IMR-90 (cell line): Measurements from ENCODE around the gene PGGT1B. TPM values are rescaled to one million over a fixed set of nuclear protein-coding genes. Genes with fewer than 3 reads are reported as not detected.

Experiments
- ATAC-seq: fragments of 200-7000 bp; cut with Tn5 transposase; 2 replicates; pipeline ENCODE4 v1.9.1; 2020; ENCODE audit warnings: low read depth, mild to moderate bottlenecking, moderate library complexity
- BruUV-seq: library from RNA; stranded (reverse); fragments of 400-500 nt; replicated peaks from 2 replicates; lab custom pipeline; 2021; lab: Mats Ljungman, UMichigan
- CTCF ChIA-PET: fragments of 300-600 bp; formaldehyde crosslinking; extraction: SDS; loops from one replicate; lab custom pipeline; 2021; ENCODE audit warnings: antibody characterized with exemption; lab: Yijun Ruan, JAX
- POLR2A ChIA-PET: fragments of 300-600 bp; sonication (Branson Sonifier 250); formaldehyde crosslinking; loops from one replicate; lab custom pipeline; 2022; ENCODE audit warnings: antibody characterized with exemption; ENCODE audit not compliant: unreplicated experiment; lab: Charles Lee
- DNase-seq: peaks from one replicate; pipeline ENCODE4 v3.0.0; 2013
- H2AFZ ChIP-seq: replicated peaks from 2 replicates; pipeline ENCODE3; 2013; ENCODE audit warnings: low read length, mild to moderate bottlenecking; ENCODE audit not compliant: poor library complexity
- H2AK5ac ChIP-seq: 2 replicates; pipeline ENCODE4 v1.6.1; 2013; ENCODE audit warnings: low read depth, low read length, inconsistent platforms
- H2AK9ac ChIP-seq: replicated peaks from 2 replicates; pipeline ENCODE3; 2013; ENCODE audit warnings: mild to moderate bottlenecking, low read depth, low read length, moderate library complexity; ENCODE audit not compliant: poor library complexity
- H2BK120ac ChIP-seq: 2 replicates; pipeline ENCODE4 v1.6.1; 2013; ENCODE audit warnings: low read depth, low read length, inconsistent platforms
- H2BK15ac ChIP-seq: 3 replicates; pipeline ENCODE4 v1.6.1; 2013; ENCODE audit warnings: low read depth, low read length, inconsistent platforms
- H2BK20ac ChIP-seq: 2 replicates; pipeline ENCODE4 v1.6.1; 2013; ENCODE audit warnings: low read depth, mild to moderate bottlenecking, inconsistent platforms, low read length, moderate library complexity
- H2BK5ac ChIP-seq: 2 replicates; pipeline ENCODE4 v1.6.1; 2013; ENCODE audit warnings: mild to moderate bottlenecking, low read depth, low read length, inconsistent platforms; ENCODE audit not compliant: poor library complexity, severe bottlenecking
- H3K14ac ChIP-seq: replicated peaks from 2 replicates; pipeline ENCODE4 v1.6.1; 2013; ENCODE audit warnings: low read depth, low read length, inconsistent platforms
- H3K18ac ChIP-seq: 2 replicates; pipeline ENCODE4 v1.6.1; 2013; ENCODE audit warnings: low read depth, low read length, control low read depth
- H3K23ac ChIP-seq: 2 replicates; pipeline ENCODE4 v1.6.1; 2013; ENCODE audit warnings: low read depth, low read length, inconsistent platforms
- H3K27ac ChIP-seq: 2 replicates; pipeline ENCODE4 v1.5.1; 2013; ENCODE audit warnings: mild to moderate bottlenecking, control low read depth, low read length; ENCODE audit not compliant: insufficient read depth
- H3K27me3 ChIP-seq: 2 replicates; pipeline ENCODE4 v1.6.1; 2013; ENCODE audit warnings: low read length; ENCODE audit not compliant: control insufficient read depth, insufficient read depth
- H3K36me3 ChIP-seq: 2 replicates; pipeline ENCODE4 v1.6.1; 2013; ENCODE audit warnings: low read length, mixed read lengths; ENCODE audit not compliant: control insufficient read depth, insufficient read depth
- H3K4ac ChIP-seq: 2 replicates; pipeline ENCODE4 v1.6.1; 2013; ENCODE audit warnings: low read depth, low read length, inconsistent platforms
- H3K4me1 ChIP-seq: 2 replicates; pipeline ENCODE4 v1.6.1; 2013; ENCODE audit warnings: low read length, mixed read lengths; ENCODE audit not compliant: control insufficient read depth, insufficient read depth
- H3K4me2 ChIP-seq: 2 replicates; pipeline ENCODE4 v1.6.1; 2013; ENCODE audit warnings: low read depth, mild to moderate bottlenecking, control low read depth, low read length, moderate library complexity
- H3K4me3 ChIP-seq: 2 replicates; pipeline ENCODE4 v1.5.1; 2013; ENCODE audit warnings: low read depth, mild to moderate bottlenecking, control low read depth, low read length, moderate library complexity; ENCODE audit not compliant: insufficient read depth
- H3K56ac ChIP-seq: 2 replicates; pipeline ENCODE4 v1.6.1; 2013; ENCODE audit warnings: low read length, inconsistent platforms; ENCODE audit not compliant: insufficient read depth; ENCODE audit errors: extremely low read depth
- H3K79me1 ChIP-seq, 2 experiments: 2 replicates each; pipeline ENCODE4 v1.6.1; 2013; ENCODE audit warnings: low read length in 2 of 2, inconsistent platforms in 1 of 2, low read depth in 1 of 2
- H3K9ac ChIP-seq: 2 replicates; pipeline ENCODE4 v1.6.1; 2013; ENCODE audit warnings: low read depth, low read length, control low read depth
- H3K9me1 ChIP-seq: 2 replicates; pipeline ENCODE4 v1.6.1; 2013; ENCODE audit warnings: low read length, inconsistent platforms; ENCODE audit not compliant: insufficient read depth
- H3K9me3 ChIP-seq: 2 replicates; pipeline ENCODE4 v1.6.1; 2013; ENCODE audit warnings: low read length; ENCODE audit not compliant: control insufficient read depth, insufficient read depth
- H4K20me1 ChIP-seq: 2 replicates; pipeline ENCODE4 v1.6.1; 2013; ENCODE audit warnings: low read length, inconsistent platforms; ENCODE audit not compliant: insufficient read depth
- H4K5ac ChIP-seq: 2 replicates; pipeline ENCODE4 v1.6.1; 2013; ENCODE audit warnings: mild to moderate bottlenecking, low read depth, low read length, control low read depth
- H4K8ac ChIP-seq, 2 experiments: 2 replicates each; pipeline ENCODE4 v1.6.1; 2013; ENCODE audit warnings: low read depth in 2 of 2, low read length in 2 of 2, control low read depth in 1 of 2, inconsistent platforms in 1 of 2
- H4K91ac ChIP-seq: 2 replicates; pipeline ENCODE4 v1.6.1; 2013; ENCODE audit warnings: low read depth, low read length, inconsistent platforms; ENCODE audit not compliant: insufficient read depth
- BHLHE40 ChIP-seq: fragments of 150-350 bp; IDR thresholded peaks from 2 replicates; pipeline ENCODE4 v1.6.1; 2016; ENCODE audit warnings: mild to moderate bottlenecking, low read depth, low read length
- CEBPB ChIP-seq: IDR thresholded peaks from 2 replicates; pipeline ENCODE4 v1.6.1; 2012; ENCODE audit warnings: low read depth, low read length, improper control_type of control experiment
- CHD1 ChIP-seq: IDR thresholded peaks from 2 replicates; pipeline ENCODE4 v1.6.1; 2012; ENCODE audit warnings: low read depth, low read length, improper control_type of control experiment
- CTCF ChIP-seq: conservative IDR thresholded peaks from 2 replicates; pipeline ENCODE4 v1.5.1; 2012; ENCODE audit warnings: mild to moderate bottlenecking, low read depth, low read length, improper control_type of control experiment
- ELK1 ChIP-seq: fragments of 150-350 bp; IDR thresholded peaks from 2 replicates; pipeline ENCODE4 v1.6.1; 2016; ENCODE audit warnings: low read depth, mild to moderate bottlenecking, low read length, moderate library complexity, borderline replicate concordance
- RAD21 ChIP-seq: IDR thresholded peaks from 2 replicates; pipeline ENCODE4 v1.6.1; 2012; ENCODE audit warnings: low read length, improper control_type of control experiment
- RCOR1 ChIP-seq: IDR thresholded peaks from 2 replicates; pipeline ENCODE4 v1.6.1; 2012; ENCODE audit warnings: mild to moderate bottlenecking, low read length, improper control_type of control experiment; ENCODE audit not compliant: insufficient replicate concordance
- SMC3 ChIP-seq: fragments of 150-350 bp; IDR thresholded peaks from 2 replicates; pipeline ENCODE4 v1.6.1; 2016; ENCODE audit warnings: low read depth, mild to moderate bottlenecking, antibody characterized with exemption, low read length, moderate library complexity
- USF2 ChIP-seq: fragments of 150-350 bp; IDR thresholded peaks from 2 replicates; pipeline ENCODE4 v1.6.1; 2017; ENCODE audit warnings: mild to moderate bottlenecking, antibody characterized with exemption, low read length, low read depth
- WGBS, 2 experiments: methylation state at CpG; one replicate each; pipeline versions ENCODE4 v1.1.5 to v1.1.7; 2013; ENCODE audit warnings: missing lambda C conversion rate in 2 of 2; ENCODE audit not compliant: insufficient read length in 1 of 2; ENCODE audit errors: extremely low coverage in 2 of 2; 5-methylcytosine and 5-hydroxymethylcytosine counted together
- dilution Hi-C: fragments of 300-500 bp; cut with HindIII; formaldehyde crosslinking; loops from one replicate; pipeline ENCODE4 v1.14.3; 2018; ENCODE audit warnings: low sequenced_read_pairs; ENCODE audit not compliant: unreplicated experiment
- in situ Hi-C: fragments of 300-500 bp; cut with MboI; formaldehyde crosslinking; loops from 3 replicates; pipeline ENCODE4 v1.14.3; 2019; ENCODE audit warnings: low sequenced_read_pairs, inconsistent platforms, mixed read lengths
- intact Hi-C: fragments of 100-400 bp; cut with micrococcal nuclease; formaldehyde crosslinking; loops from 2 replicates; pipeline ENCODE4 v1.10.0; 2022
- polyA plus RNA-seq, 3 experiments: library from polyadenylated mRNA; depleted of rRNA; stranded (reverse); fragments of >200 nt; gene quantifications; 2 replicates each; pipeline ENCODE4 v1.2.3, GENCODE V29; 2012; ENCODE audit warnings: low replicate concordance in 1 of 3
- total RNA-seq: library from RNA; depleted of rRNA; stranded (reverse); fragments of >200 nt; gene quantifications from 2 replicates; pipeline ENCODE4 v1.2.3, GENCODE V29; 2012

Gene PGGT1B
- total and polyA plus RNA-seq, 2 of the 4 experiments (the other 2 are of a cell fraction), result 2.1 to 19.2 TPM

- no TSS peak for BruUV-seq
- peak; percentile 8 for DNase-seq
- H2BK20ac ChIP-seq, result no peak overlapping the region
- peak overlapping the region; percentile 17 for H2AK9ac ChIP-seq
- H3K36me3 ChIP-seq, result peaks cover 3% of the 10 kb centered on the region; the same call in 1 of the 2 replicates
- in situ Hi-C loops, result no loop called here
- peak; percentile 37 for ATAC-seq
- WGBS, 2 experiments, result 4% methylated on average over 3 of the region's 8 CpGs; no CpG with 5 or more reads in 1 of the 2 experiments
- intact Hi-C loops, result loop anchor here (1.0 to 5.0 kb wide), 2 partner anchors 35 to 93 kb away; partner anchors contain the start of genes CCDC112 and TRIM36
- H4K20me1 ChIP-seq, result peaks cover 20% of the 10 kb centered on the region; the same call in 1 of the 2 replicates
- H3K14ac ChIP-seq, result peak overlapping the region; percentile 90
- no peaks in the 10 kb centered on the region; the same call in 1 of the 2 replicates for H3K9me1 ChIP-seq
- H3K4me2 ChIP-seq, result peak overlapping the region; percentile 92
- no peak overlapping the region for H3K18ac ChIP-seq
- dilution Hi-C loops, result no loop called here
- peak overlapping the region; percentile 99 to 100 for H4K8ac ChIP-seq
- 0 out of 3 replicates have a peak overlapping the region, but pooled peaks have one; percentile 17 for H2BK15ac ChIP-seq
- H2AFZ ChIP-seq, result peak overlapping the region; percentile 89
- H2BK120ac ChIP-seq, result 0 out of 2 replicates have a peak overlapping the region, but pooled peaks have one; percentile 75
- H3K27ac ChIP-seq, result peak overlapping the region; percentile 56
- no peaks in the 10 kb centered on the region for H3K27me3 ChIP-seq
- H2BK5ac ChIP-seq, result peak overlapping the region; percentile 84
- peaks cover 19 to 37% of the 10 kb centered on the region in 2 experiments; a peak in 3 of 4 replicates for H3K79me1 ChIP-seq
- H2AK5ac ChIP-seq, result no peak overlapping the region
- H3K9ac ChIP-seq, result peak overlapping the region; percentile 85
- peak overlapping the region; percentile 90 for H3K23ac ChIP-seq
- H3K4me3 ChIP-seq, result peak overlapping the region; percentile 79
- H3K4me1 ChIP-seq, result peaks cover 7% of the 10 kb centered on the region; the same call in 1 of the 2 replicates
- ChIA-PET POLR2A (no interaction called here), CTCF (interaction anchor here (0.6 kb wide), 2 partner anchors 64 to 1444 kb away, joined by 3 read pairs; no protein-coding TSS in a partner anchor)
- H3K4ac ChIP-seq, result peak overlapping the region; percentile 71
- no peak for TF ChIP-seq ELK1
- no peak for TF ChIP-seq CEBPB
- no peak for TF ChIP-seq RAD21
- TF ChIP-seq CTCF, result no peak
- no peak for TF ChIP-seq SMC3
- TF ChIP-seq CHD1, result no peak
- no peak for TF ChIP-seq USF2
- no peak for TF ChIP-seq BHLHE40
- no peak for TF ChIP-seq RCOR1
- H4K91ac ChIP-seq, result no peak overlapping the region
- peak overlapping the region; percentile 90; the same call in 1 of the 2 replicates for H4K5ac ChIP-seq
- H3K9me3 ChIP-seq, result no peaks in the 10 kb centered on the region
- peak overlapping the region; percentile 67; the same call in 1 of the 2 replicates for H3K56ac ChIP-seq
These were observed 711 bp downstream of the PGGT1B start for GRCh38 chr5:115262011-115262320.
